ENCODE results near the gene SSBP3. TPM values are rescaled to one million over a fixed set of nuclear protein-coding genes. Genes with fewer than 3 reads are reported as not detected.

SSBP3 gene
- total RNA-seq, 1 donor: 14.5 TPM

GRCh38 chr1:54364582-54364981 is 41.6 kb downstream of the SSBP3 start:
- no peak overlapping the region for H2AFZ ChIP-seq (ENCODE audit: low read length)
- H3K36me3 ChIP-seq (ENCODE audit: insufficient read depth, low read length): no peaks in the 10 kb centered on the region
- H3K4me1 ChIP-seq (ENCODE audit: insufficient read depth, low read length): no peaks in the 10 kb centered on the region
- H3K9me3 ChIP-seq (ENCODE audit: low read depth, low read length): no peaks in the 10 kb centered on the region
- H3K27ac ChIP-seq (ENCODE audit: low read depth, low read length): no peak overlapping the region
- no peak overlapping the region for H3K4me2 ChIP-seq (ENCODE audit: insufficient read depth, low read length)
- DNase-seq (ENCODE audit: insufficient read length, low spot score, missing footprints): no peak
- H3K79me2 ChIP-seq (ENCODE audit: insufficient read depth, low read length): peaks cover 12% of the 10 kb centered on the region
- H3K27me3 ChIP-seq (ENCODE audit: insufficient read depth, low read length): no peaks in the 10 kb centered on the region
- no peak overlapping the region for H3K4me3 ChIP-seq (ENCODE audit: insufficient read depth, low read length)
- H4K20me1 ChIP-seq (ENCODE audit: insufficient read depth, low read length): peaks cover 22% of the 10 kb centered on the region
- no peak for TF ChIP-seq CTCF (IDR thresholded peaks at IDR 0.05; ENCODE audit: extremely low read depth, low read depth, low read length)

DNA sequence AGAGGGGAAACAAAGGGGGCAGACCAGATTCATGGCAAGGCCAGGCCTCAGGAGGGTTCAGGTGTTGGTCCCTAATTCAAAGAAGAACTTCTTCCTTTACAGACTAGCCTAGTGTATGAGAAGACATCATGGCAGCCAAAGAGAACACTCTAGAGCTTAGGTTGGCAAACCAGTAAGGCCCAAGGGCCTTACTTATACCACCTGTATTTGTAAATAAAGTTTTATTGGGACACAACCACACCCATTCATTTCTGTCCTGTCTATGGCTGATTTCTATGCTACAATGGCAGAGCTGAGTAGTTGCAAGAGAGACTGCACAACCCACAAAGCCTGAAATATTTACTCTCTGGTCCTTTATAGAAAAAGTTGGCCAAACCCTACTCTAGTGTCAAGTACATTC is 42.3 kb downstream of the SSBP3 start:
- Histone ChIP-seq H3K27ac (ENCODE audit: low read depth, low read length) (no peak overlapping the region), H4K20me1 (ENCODE audit: insufficient read depth, low read length) (peaks cover 27% of the 10 kb centered on the region), H3K79me2 (ENCODE audit: insufficient read depth, low read length) (peaks cover 12% of the 10 kb centered on the region), H3K4me2 (ENCODE audit: insufficient read depth, low read length) (no peak overlapping the region), H2AFZ (ENCODE audit: low read length) (no peak overlapping the region), H3K4me1 (ENCODE audit: insufficient read depth, low read length) (no peaks in the 10 kb centered on the region), H3K4me3 (ENCODE audit: insufficient read depth, low read length) (no peak overlapping the region), H3K27me3 (ENCODE audit: insufficient read depth, low read length) (no peaks in the 10 kb centered on the region), H3K36me3 (ENCODE audit: insufficient read depth, low read length) (no peaks in the 10 kb centered on the region), H3K9me3 (ENCODE audit: low read depth, low read length) (no peaks in the 10 kb centered on the region)
- no peak for DNase-seq (ENCODE audit: insufficient read length, low spot score, missing footprints)
- TF ChIP-seq CTCF (IDR thresholded peaks at IDR 0.05; ENCODE audit: extremely low read depth, low read depth, low read length): no peak

GRCh38 chr1:54362881-54363340 is 43.3 kb downstream of the SSBP3 start:
- Histone ChIP-seq H4K20me1 (ENCODE audit: insufficient read depth, low read length) (peaks cover 31% of the 10 kb centered on the region), H3K4me2 (ENCODE audit: insufficient read depth, low read length) (no peak overlapping the region), H3K4me1 (ENCODE audit: insufficient read depth, low read length) (no peaks in the 10 kb centered on the region), H3K79me2 (ENCODE audit: insufficient read depth, low read length) (peaks cover 12% of the 10 kb centered on the region), H3K27ac (ENCODE audit: low read depth, low read length) (no peak overlapping the region), H2AFZ (ENCODE audit: low read length) (no peak overlapping the region), H3K4me3 (ENCODE audit: insufficient read depth, low read length) (no peak overlapping the region), H3K9me3 (ENCODE audit: low read depth, low read length) (no peaks in the 10 kb centered on the region), H3K27me3 (ENCODE audit: insufficient read depth, low read length) (no peaks in the 10 kb centered on the region), H3K36me3 (ENCODE audit: insufficient read depth, low read length) (no peaks in the 10 kb centered on the region)
- DNase-seq (ENCODE audit: insufficient read length, low spot score, missing footprints): no peak
- TF ChIP-seq CTCF (IDR thresholded peaks at IDR 0.05; ENCODE audit: extremely low read depth, low read depth, low read length): no peak

- no peak for TF ChIP-seq CTCF (IDR thresholded peaks at IDR 0.05; ENCODE audit: extremely low read depth, low read depth, low read length)
- DNase-seq (ENCODE audit: insufficient read length, low spot score, missing footprints): no peak
- no peak overlapping the region for H3K4me2 ChIP-seq (ENCODE audit: insufficient read depth, low read length)
- H3K4me1 ChIP-seq (ENCODE audit: insufficient read depth, low read length): no peaks in the 10 kb centered on the region
- H3K9me3 ChIP-seq (ENCODE audit: low read depth, low read length): no peaks in the 10 kb centered on the region
- H4K20me1 ChIP-seq (ENCODE audit: insufficient read depth, low read length): peaks cover 40% of the 10 kb centered on the region
- no peaks in the 10 kb centered on the region for H3K36me3 ChIP-seq (ENCODE audit: insufficient read depth, low read length)
- H3K4me3 ChIP-seq (ENCODE audit: insufficient read depth, low read length): no peak overlapping the region
- peaks cover 12% of the 10 kb centered on the region for H3K79me2 ChIP-seq (ENCODE audit: insufficient read depth, low read length)
- no peak overlapping the region for H3K27ac ChIP-seq (ENCODE audit: low read depth, low read length)
- no peaks in the 10 kb centered on the region for H3K27me3 ChIP-seq (ENCODE audit: insufficient read depth, low read length)
- H2AFZ ChIP-seq (ENCODE audit: low read length): no peak overlapping the region
Measured at GRCh38 chr1:54361342-54361741, 44.9 kb downstream of the SSBP3 start.

All from osteoblast (primary cell).